Lung (tissue), 12 donors: ENCODE results near the gene PHF21B. TPM values are rescaled to one million over a fixed set of nuclear protein-coding genes. Genes with fewer than 3 reads are reported as not detected.
"Not testable (repeated sequence)": the region's sequence is repeated elsewhere in the genome, so short reads cannot be mapped to it uniquely, and the experiment has no call there.

ENCODE experiments used
- ATAC-seq: fragments of 200-7000 bp; cut with Tn5 transposase; one replicate; pipeline ENCODE4 v1.9.1; 2020; ENCODE audit warnings: moderate number of reproducible peaks; ENCODE audit not compliant: insufficient read depth, low FRiP score
- DNase-seq, 3 donors: peaks; one replicate each; pipeline ENCODE4 v3.0.0-alpha.2; 2013 to 2017
- H3K27ac ChIP-seq, 2 donors: one replicate each; pipeline ENCODE4 v1.5.1; 2013; ENCODE audit warnings: mild to moderate bottlenecking in 2 of 2, moderate library complexity in 2 of 2, control low read depth in 1 of 2, inconsistent platforms in 1 of 2, low read depth in 1 of 2, low read length in 1 of 2
- H3K27me3 ChIP-seq, 3 donors: one replicate each; pipeline ENCODE4 v1.5.1; 2013; ENCODE audit warnings: low read length in 2 of 3; ENCODE audit not compliant: control insufficient read depth in 3 of 3, insufficient read depth in 3 of 3
- H3K36me3 ChIP-seq, 4 donors: one replicate each; pipeline ENCODE4 v1.5.1; 2013; ENCODE audit warnings: low read length in 4 of 4, mild to moderate bottlenecking in 1 of 4, moderate library complexity in 1 of 4; ENCODE audit not compliant: control insufficient read depth in 4 of 4, insufficient read depth in 4 of 4
- H3K4me1 ChIP-seq, 5 donors: one replicate each; pipeline ENCODE4 v1.5.1; 2013; ENCODE audit warnings: low read length in 5 of 5, mild to moderate bottlenecking in 2 of 5, moderate library complexity in 1 of 5; ENCODE audit not compliant: control insufficient read depth in 5 of 5, insufficient read depth in 5 of 5
- H3K4me3 ChIP-seq: one replicate; pipeline ENCODE4 v1.5.1; 2013; ENCODE audit warnings: mild to moderate bottlenecking, control low read depth, moderate library complexity
- H3K9ac ChIP-seq, 2 donors: one replicate each; pipeline ENCODE4 v1.5.1; 2013; ENCODE audit warnings: low read length in 2 of 2, control low read depth in 1 of 2; ENCODE audit not compliant: insufficient read depth in 1 of 2
- H3K9me3 ChIP-seq, 4 donors: one replicate each; pipeline ENCODE4 v1.5.1; 2013; ENCODE audit warnings: low read length in 3 of 4, mild to moderate bottlenecking in 1 of 4, moderate library complexity in 1 of 4; ENCODE audit not compliant: control insufficient read depth in 4 of 4, insufficient read depth in 3 of 4
- CTCF ChIP-seq: IDR thresholded peaks from 2 replicates; pipeline ENCODE4 v1.5.1; 2012; ENCODE audit warnings: mild to moderate bottlenecking; ENCODE audit errors: control extremely low read depth, extremely low read depth
- WGBS, 2 donors: extraction: QIAGEN DNeasy Blood & Tissue Kit; methylation state at CpG; one replicate each; pipeline ENCODE4 v1.1.7; 2013; 5-methylcytosine and 5-hydroxymethylcytosine counted together
- polyA plus RNA-seq, 2 donors: library from polyadenylated mRNA; stranded (reverse); fragments of 200-250 nt; gene quantifications; one replicate each; pipeline ENCODE4 v1.2.1, GENCODE V29; 2013
- total RNA-seq, 2 donors: library from RNA; depleted of rRNA in 1 of 2; stranded (reverse); fragments of >200 nt in 1 of 2; gene quantifications; one replicate each; pipeline ENCODE4 v1.2.1, GENCODE V29; 2014 to 2021
- donor health status: control.
- donor health status: control.
- donor health status: Bipolar disorder and iron deficiency.
- donor health status: healthy.
- donor health status: DM: yes; HTN: yes; CAD: no.

PHF21B gene
- total and polyA plus RNA-seq, 4 donors: 0.03 to 0.43 (median 0.26) TPM

GRCh38 chr22:44861245-44861644 lies 148.6 kb downstream of the PHF21B start:
- H3K9ac ChIP-seq: no peak overlapping the region
- H3K27ac ChIP-seq: no peak overlapping the region
- H3K36me3 ChIP-seq: no peaks in the 10 kb centered on the region
- no peaks in the 10 kb centered on the region for H3K27me3 ChIP-seq
- no peak for ATAC-seq
- no peak overlapping the region for H3K4me3 ChIP-seq
- no peak for TF ChIP-seq CTCF
- DNase-seq: no peak
- peaks cover 0 to 5% (median 0%) of the 10 kb centered on the region in 4 donors for H3K9me3 ChIP-seq
- WGBS, 2 donors: 78 to 86% methylated on average over 7 of the region's 7 CpGs
- no peaks in the 10 kb centered on the region for H3K4me1 ChIP-seq

- no peaks in the 10 kb centered on the region for H3K4me1 ChIP-seq
- no peaks in the 10 kb centered on the region for H3K36me3 ChIP-seq
- no peak for DNase-seq
- no peaks in the 10 kb centered on the region for H3K27me3 ChIP-seq
- peaks cover 0 to 5% (median 0%) of the 10 kb centered on the region in 4 donors for H3K9me3 ChIP-seq
- no peak for ATAC-seq
- H3K4me3 ChIP-seq: no peak overlapping the region
- TF ChIP-seq CTCF: no peak
- 79 to 90% methylated on average over 6 of the region's 6 CpGs for WGBS, 2 donors
- H3K9ac ChIP-seq: no peak overlapping the region
- H3K27ac ChIP-seq: no peak overlapping the region
Observed at GRCh38 chr22:44860311-44860710, 149.5 kb downstream of the PHF21B start.

GRCh38 chr22:44859641-44860040 lies 150.2 kb downstream of the PHF21B start:
- no peak for TF ChIP-seq CTCF
- no peak for ATAC-seq
- Histone ChIP-seq H3K27ac (no peak overlapping the region), H3K9me3 (peaks cover 0 to 2% (median 0%) of the 10 kb centered on the region in 4 donors), H3K4me1 (no peaks in the 10 kb centered on the region), H3K4me3 (no peak overlapping the region), H3K9ac (no peak overlapping the region), H3K27me3 (no peaks in the 10 kb centered on the region), H3K36me3 (no peaks in the 10 kb centered on the region)
- DNase-seq: no peak
- 84 to 90% methylated on average over 13 of the region's 13 CpGs for WGBS, 2 donors

GRCh38 chr22:44858819-44859218 lies 151.0 kb downstream of the PHF21B start:
- H3K4me3 ChIP-seq, H3K9ac ChIP-seq, H3K36me3 ChIP-seq, DNase-seq, H3K4me1 ChIP-seq, ATAC-seq, H3K9me3 ChIP-seq, H3K27ac ChIP-seq, H3K27me3 ChIP-seq: not testable (repeated sequence)
- 62 to 79% methylated on average over 6 to 7 of the region's 7 CpGs for WGBS, 2 donors
